NOMO-1 (cell line): ENCODE data around the gene STX19.
A peak's percentile ranks its signal among the peaks of the same experiment; 100 is the strongest.

Experiments used
- DNase-seq, 2 experiments: peaks; one replicate each; lab custom pipeline; 2025; ENCODE audit not compliant: unreplicated experiment in 2 of 2; lab: John Stamatoyannopoulos, UW

STX19 gene

GRCh38 chr3:94043285-94043684 is 14.9 kb upstream of the STX19 start:
- no peak for DNase-seq

GRCh38 chr3:94036909-94037507 is 8.6 kb upstream of the STX19 start:
- DNase-seq, result no peak

- DNase-seq, result no peak
Observed at GRCh38 chr3:94026623-94027022, 1.8 kb downstream of the STX19 start.

GRCh38 chr3:94024385-94024784 is 4.0 kb downstream of the STX19 start:
- no peak for DNase-seq

GRCh38 chr3:94020293-94020692 is 8.1 kb downstream of the STX19 start:
- no peak for DNase-seq

- no peak for DNase-seq
Observed at GRCh38 chr3:94019659-94020058, 8.7 kb downstream of the STX19 start.

GRCh38 chr3:94015025-94015424 is 13.4 kb downstream of the STX19 start:
- DNase-seq, result no peak

GRCh38 chr3:94012185-94012584 is 16.2 kb downstream of the STX19 start:
- no peak for DNase-seq

GRCh38 chr3:94011233-94011711 is 17.1 kb downstream of the STX19 start:
- DNase-seq, result peak in 1 of 2 experiments; percentile 8

- no peak for DNase-seq
Observed at GRCh38 chr3:94009608-94010007, 18.8 kb downstream of the STX19 start.

- DNase-seq, result no peak
Observed at GRCh38 chr3:94008253-94008652, 20.1 kb downstream of the STX19 start.

GRCh38 chr3:94004301-94004910 is 24.0 kb downstream of the STX19 start:
- DNase-seq, result peak in 1 of 2 experiments; percentile 50

- DNase-seq, result no peak
Observed at GRCh38 chr3:94001827-94002495, 26.4 kb downstream of the STX19 start.

GRCh38 chr3:94001191-94001590 is 27.2 kb downstream of the STX19 start:
- DNase-seq, result no peak

GRCh38 chr3:93994056-93994455 is 34.3 kb downstream of the STX19 start:
- no peak for DNase-seq

GRCh38 chr3:93992207-93992606 is 36.2 kb downstream of the STX19 start:
- DNase-seq, result no peak

- DNase-seq, result no peak
Observed at GRCh38 chr3:93991631-93992030, 36.8 kb downstream of the STX19 start.

- no peak for DNase-seq
Observed at GRCh38 chr3:93989241-93989640, 39.2 kb downstream of the STX19 start.

- no peak for DNase-seq
Observed at GRCh38 chr3:93988764-93989163, 39.6 kb downstream of the STX19 start.

GRCh38 chr3:93988283-93988682 is 40.1 kb downstream of the STX19 start:
- DNase-seq, result no peak

- DNase-seq, result no peak
Observed at GRCh38 chr3:93984618-93985017, 43.8 kb downstream of the STX19 start.

- DNase-seq, result no peak
Observed at GRCh38 chr3:93983408-93983807, 45.0 kb downstream of the STX19 start.
